GM12875 (cell line): ENCODE measurements around the gene CPA1.

Source experiments
- H3K4me3 ChIP-seq: one replicate; pipeline ENCODE4 v1.5.1; 2011; ENCODE audit warnings: low read depth, low read length, control low read depth
- TF ChIP-seq, protein P1 (sequence below): IDR thresholded peaks from 2 replicates; pipeline ENCODE4 v1.5.1; 2011; ENCODE audit warnings: low read depth, mild to moderate bottlenecking, control low read depth, inconsistent platforms, low read length, moderate library complexity, borderline replicate concordance; ENCODE audit not compliant: insufficient read depth

CPA1 gene

DNA sequence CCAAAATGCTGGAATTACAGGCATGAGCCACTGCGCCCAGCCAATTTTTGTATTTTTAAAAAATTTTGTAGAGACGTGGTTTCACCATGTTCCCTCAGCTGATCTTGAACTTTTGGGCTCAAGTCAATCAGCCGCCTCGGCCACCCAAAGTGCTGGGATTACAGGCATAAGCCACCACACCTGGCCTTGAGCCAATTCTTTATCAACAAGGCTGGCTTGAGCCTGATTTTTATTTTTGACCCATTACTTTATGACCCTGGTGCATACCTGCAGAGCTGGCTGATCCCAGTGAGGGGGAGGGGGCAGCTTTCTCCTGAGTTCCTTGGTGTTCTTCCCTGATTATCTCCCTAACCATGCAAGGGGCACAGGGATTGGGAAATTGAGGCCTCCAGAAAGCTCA is 15.8 kb upstream of the CPA1 start:
- no peak overlapping the region for H3K4me3 ChIP-seq
- TF ChIP-seq, protein P1, sequence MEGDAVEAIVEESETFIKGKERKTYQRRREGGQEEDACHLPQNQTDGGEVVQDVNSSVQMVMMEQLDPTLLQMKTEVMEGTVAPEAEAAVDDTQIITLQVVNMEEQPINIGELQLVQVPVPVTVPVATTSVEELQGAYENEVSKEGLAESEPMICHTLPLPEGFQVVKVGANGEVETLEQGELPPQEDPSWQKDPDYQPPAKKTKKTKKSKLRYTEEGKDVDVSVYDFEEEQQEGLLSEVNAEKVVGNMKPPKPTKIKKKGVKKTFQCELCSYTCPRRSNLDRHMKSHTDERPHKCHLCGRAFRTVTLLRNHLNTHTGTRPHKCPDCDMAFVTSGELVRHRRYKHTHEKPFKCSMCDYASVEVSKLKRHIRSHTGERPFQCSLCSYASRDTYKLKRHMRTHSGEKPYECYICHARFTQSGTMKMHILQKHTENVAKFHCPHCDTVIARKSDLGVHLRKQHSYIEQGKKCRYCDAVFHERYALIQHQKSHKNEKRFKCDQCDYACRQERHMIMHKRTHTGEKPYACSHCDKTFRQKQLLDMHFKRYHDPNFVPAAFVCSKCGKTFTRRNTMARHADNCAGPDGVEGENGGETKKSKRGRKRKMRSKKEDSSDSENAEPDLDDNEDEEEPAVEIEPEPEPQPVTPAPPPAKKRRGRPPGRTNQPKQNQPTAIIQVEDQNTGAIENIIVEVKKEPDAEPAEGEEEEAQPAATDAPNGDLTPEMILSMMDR = no peak

DNA sequence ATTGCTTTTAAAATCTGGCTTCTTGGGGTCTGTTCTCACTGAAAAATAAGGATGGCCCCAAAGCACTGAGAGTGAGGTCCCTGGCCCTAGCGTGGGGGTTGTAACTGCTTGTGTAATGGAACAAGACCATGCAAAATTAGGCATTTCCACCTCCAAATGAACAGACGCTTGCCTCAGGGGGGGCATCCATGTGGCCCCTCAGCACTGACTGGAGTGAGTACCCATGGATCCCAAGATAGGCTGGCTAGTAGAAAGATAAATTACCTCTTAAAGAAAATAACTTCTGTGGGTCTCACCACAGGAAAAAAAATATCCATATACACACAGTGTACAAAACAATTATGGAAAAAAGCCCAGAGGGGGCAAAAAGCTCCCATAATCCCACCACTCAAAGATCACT is 15.2 kb upstream of the CPA1 start:
- no peak overlapping the region for H3K4me3 ChIP-seq
- TF ChIP-seq, protein P1 = no peak

DNA sequence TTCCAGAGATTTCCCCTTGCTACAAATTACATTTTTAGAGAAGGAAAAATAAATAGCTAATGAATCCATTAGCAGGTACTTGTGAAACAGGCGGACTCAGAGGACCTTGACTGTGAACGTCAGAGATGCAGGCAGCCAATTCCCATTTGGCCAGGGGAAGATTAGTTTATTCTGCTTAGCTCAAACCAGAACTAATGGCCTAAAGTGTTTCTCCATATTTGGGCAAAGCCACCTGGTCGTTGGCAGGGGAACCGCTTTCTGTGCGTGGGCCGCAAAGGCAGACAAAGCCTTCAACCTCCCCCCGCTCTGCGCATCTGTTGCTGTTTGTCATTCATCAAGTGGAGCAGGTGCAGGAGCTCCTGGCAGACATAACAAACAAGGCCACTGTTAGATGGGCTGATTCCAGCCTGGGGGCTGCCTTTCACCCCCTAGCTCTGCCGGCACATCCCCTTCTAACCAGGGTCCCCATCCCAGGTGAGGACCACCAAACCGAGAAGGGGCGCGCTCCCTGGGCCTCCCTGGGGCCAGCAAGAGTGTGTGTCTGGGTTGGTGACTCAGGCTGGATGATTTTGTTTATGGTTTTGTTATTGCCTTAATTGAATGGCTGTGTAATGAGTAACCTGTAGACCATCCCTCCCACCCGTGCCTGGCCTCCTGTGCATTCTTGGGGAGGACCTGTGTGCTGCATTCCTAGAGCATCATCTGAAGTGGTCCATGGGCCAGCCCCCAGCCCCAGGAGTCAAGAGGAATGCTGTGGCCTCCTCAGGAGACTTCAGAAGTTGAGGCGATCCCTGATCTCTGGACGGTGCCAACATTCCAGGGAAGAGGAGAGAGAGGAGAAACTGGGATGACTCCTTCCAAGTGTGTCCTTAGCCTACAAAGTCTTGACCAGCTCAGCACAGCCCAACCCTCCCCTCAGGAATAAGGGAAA is 14.5 kb upstream of the CPA1 start:
- H3K4me3 ChIP-seq = no peak overlapping the region
- TF ChIP-seq, protein P1 = no peak

DNA sequence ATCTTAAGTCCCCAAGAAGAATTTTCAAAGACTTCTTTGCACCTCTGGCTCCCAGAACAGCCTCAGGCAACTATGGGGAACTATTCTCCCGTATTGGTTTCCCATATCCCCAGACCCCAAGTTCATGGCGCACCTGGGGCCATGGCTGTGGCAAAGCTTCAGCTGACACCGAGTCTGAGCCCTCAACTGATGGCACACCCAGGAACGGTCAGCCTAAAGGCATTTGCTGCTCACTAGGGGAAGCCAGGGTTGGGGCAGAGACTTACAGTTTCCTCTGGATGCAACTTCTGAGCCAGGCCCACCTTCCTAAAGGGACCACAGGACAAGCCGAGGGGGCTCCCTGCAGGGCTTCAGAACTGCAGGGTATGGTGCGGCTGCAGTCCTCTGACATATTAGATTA is 13.7 kb upstream of the CPA1 start:
- no peak overlapping the region for H3K4me3 ChIP-seq
- TF ChIP-seq, protein P1 = no peak

DNA sequence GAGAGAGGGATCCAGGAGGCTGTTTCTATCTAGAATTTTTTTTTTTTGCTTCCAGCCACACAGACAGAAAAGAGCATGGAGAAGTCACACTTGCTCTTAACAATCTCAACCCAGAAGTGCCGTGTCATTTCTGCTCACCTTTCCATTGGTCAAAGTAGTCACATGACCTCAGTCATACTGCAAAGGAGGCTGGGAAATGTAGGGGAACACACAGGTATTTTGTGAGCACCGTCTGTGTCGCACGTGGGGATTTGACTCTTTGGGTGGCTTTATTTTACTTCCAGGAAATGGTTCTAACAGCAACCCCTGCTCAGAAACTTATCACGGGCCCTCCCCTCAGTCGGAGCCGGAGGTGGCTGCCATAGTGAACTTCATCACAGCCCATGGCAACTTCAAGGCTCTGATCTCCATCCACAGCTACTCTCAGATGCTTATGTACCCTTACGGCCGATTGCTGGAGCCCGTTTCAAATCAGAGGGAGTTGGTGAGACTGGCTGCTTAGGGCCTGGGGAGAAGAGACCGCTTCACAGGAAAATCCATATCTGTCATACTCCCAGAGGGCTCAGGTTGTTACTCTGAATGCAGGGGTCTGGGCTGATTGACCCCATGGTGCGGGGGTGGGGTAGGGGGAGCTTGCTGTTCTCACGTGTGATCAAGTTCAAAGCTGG is 13.1 kb upstream of the CPA1 start:
- no peak overlapping the region for H3K4me3 ChIP-seq
- TF ChIP-seq, protein P1 = no peak

DNA sequence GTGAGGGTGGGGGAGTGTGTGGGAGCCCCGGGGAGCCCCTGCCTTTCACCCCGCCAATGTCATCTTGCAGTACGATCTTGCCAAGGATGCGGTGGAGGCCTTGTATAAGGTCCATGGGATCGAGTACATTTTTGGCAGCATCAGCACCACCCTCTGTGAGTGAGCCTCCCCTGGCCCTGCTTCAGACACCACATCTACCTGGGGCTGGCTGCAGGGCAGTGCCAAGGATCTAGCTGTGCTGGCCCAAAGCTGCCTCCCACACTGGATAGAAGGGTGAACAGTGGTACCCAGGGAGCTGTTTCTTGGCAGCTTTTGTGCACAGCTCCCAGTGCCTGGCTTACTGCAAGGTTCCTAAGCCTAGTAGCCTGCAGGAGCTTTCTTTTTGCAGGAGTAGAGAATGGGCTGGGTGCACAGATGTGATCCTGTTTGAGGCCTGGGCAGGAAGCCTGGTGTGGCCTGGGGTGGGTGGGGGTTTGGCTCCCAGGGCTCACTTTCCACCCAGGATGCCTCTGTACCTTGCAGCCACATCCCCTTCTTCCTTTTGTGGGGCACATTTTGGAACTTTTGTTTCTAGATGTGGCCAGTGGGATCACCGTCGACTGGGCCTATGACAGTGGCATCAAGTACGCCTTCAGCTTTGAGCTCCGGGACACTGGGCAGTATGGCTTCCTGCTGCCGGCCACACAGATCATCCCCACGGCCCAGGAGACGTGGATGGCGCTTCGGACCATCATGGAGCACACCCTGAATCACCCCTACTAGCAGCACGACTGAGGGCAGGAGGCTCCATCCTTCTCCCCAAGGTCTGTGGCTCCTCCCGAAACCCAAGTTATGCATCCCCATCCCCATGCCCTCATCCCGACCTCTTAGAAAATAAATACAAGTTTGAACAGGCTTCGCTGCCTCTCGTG is 12.2 kb upstream of the CPA1 start:
- TF ChIP-seq, protein P1 = no peak
- no peak overlapping the region for H3K4me3 ChIP-seq
